Gastrocnemius medialis (tissue), 4 donors: Measurements from ENCODE around the gene JAK3.

Experiments used
- POLR2A ChIP-seq, 2 donors: fragments of 450-650 bp; IDR thresholded peaks; one replicate each; pipeline ENCODE4 v1.6.1; 2017; ENCODE audit warnings: antibody characterized with exemption in 2 of 2, mild to moderate bottlenecking in 2 of 2, moderate library complexity in 2 of 2
- TF ChIP-seq, protein P1 (sequence below), 5 experiments: fragments of 450-650 bp in 3 of 5; fragments of 200-600 bp in 2 of 5; sonication (generic) in 2 of 5; IDR thresholded peaks in 4 of 5; conservative IDR thresholded peaks in 1 of 5; 1 replicate in 4 of 5; 2 replicates in 1 of 5; pipeline ENCODE4 v1.5.1; 2016 to 2019; ENCODE audit warnings: antibody characterized with exemption in 5 of 5, mild to moderate bottlenecking in 3 of 5, moderate library complexity in 3 of 5

DNA sequence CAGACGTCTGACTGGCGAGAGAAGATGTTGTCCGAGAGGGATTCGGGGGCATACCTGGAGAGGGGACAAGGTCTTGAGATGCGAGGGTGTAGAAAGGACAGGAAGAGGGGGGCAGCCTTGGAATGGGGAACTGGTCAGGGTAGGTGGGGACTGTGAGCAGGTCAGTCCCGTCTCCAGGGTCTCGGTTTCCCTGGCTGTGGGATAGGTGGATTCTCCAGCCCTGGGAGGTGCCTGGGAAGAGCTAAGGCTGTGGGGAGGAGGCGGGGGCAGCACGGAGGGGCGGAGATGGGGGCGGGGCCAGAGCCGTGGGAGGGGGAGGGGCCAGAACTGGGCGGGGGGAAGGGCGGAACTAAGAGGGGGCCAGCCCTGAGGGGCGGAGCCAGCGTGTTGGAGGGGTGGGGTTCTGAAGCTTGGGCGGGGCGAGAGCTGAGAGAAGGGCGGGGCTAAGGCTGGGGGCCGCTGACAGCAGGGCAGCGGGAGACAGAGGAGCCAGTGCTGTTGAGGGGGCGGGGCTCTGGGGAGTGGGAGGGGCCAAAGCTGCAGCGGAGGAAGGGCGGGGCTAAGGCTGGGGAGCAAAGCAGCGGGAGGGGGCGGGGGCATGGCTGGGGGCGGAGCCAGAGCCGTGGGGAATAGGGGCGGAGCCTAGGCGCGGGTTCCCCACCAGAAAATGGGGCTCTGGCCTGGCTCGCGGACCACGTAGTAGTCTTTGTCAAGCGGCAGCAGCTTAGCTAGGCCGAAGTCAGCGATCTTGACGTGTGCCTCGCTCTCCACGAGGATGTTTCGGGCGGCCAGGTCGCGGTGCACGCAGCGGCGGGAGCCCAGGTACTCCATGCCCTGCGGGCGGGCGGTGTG, 17.0 kb downstream of the JAK3 start:
- TF ChIP-seq, protein P1, sequence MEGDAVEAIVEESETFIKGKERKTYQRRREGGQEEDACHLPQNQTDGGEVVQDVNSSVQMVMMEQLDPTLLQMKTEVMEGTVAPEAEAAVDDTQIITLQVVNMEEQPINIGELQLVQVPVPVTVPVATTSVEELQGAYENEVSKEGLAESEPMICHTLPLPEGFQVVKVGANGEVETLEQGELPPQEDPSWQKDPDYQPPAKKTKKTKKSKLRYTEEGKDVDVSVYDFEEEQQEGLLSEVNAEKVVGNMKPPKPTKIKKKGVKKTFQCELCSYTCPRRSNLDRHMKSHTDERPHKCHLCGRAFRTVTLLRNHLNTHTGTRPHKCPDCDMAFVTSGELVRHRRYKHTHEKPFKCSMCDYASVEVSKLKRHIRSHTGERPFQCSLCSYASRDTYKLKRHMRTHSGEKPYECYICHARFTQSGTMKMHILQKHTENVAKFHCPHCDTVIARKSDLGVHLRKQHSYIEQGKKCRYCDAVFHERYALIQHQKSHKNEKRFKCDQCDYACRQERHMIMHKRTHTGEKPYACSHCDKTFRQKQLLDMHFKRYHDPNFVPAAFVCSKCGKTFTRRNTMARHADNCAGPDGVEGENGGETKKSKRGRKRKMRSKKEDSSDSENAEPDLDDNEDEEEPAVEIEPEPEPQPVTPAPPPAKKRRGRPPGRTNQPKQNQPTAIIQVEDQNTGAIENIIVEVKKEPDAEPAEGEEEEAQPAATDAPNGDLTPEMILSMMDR (IDR thresholded peaks at IDR 0.05 in 4 of 5, conservative IDR thresholded peaks at IDR 0.05 in 1 of 5): no peak
- no peak for TF ChIP-seq POLR2A (IDR thresholded peaks at IDR 0.05)
